Measurements from ENCODE around the gene ZNF341.

Gene ZNF341

GRCh38 chr20:33702861-33703260 is 28.9 kb upstream of the ZNF341 start:
- DNase-seq (ENCODE audit: low read depth): no peak

- no peak for DNase-seq (ENCODE audit: low read depth)
These were observed 28.2 kb upstream of the ZNF341 start for GRCh38 chr20:33703498-33704137.

GRCh38 chr20:33704197-33704924 is 27.4 kb upstream of the ZNF341 start:
- no peak for DNase-seq (ENCODE audit: low read depth)

GRCh38 chr20:33707668-33708067 is 24.1 kb upstream of the ZNF341 start:
- DNase-seq (ENCODE audit: low read depth): no peak

- no peak for DNase-seq (ENCODE audit: low read depth)
These were observed 22.4 kb upstream of the ZNF341 start for GRCh38 chr20:33709398-33709797.

- no peak for DNase-seq (ENCODE audit: low read depth)
These were observed 21.8 kb upstream of the ZNF341 start for GRCh38 chr20:33709905-33710541.

GRCh38 chr20:33710681-33711445 is 20.9 kb upstream of the ZNF341 start:
- DNase-seq (ENCODE audit: low read depth): no peak

GRCh38 chr20:33711446-33711738 is 20.4 kb upstream of the ZNF341 start:
- DNase-seq (ENCODE audit: low read depth): no peak

GRCh38 chr20:33713865-33714367 is 17.9 kb upstream of the ZNF341 start:
- no peak for DNase-seq (ENCODE audit: low read depth)

- no peak for DNase-seq (ENCODE audit: low read depth)
These were observed 15.3 kb upstream of the ZNF341 start for GRCh38 chr20:33716498-33716897.

GRCh38 chr20:33719277-33719988 is 12.4 kb upstream of the ZNF341 start:
- DNase-seq (ENCODE audit: low read depth): no peak

- peak; percentile 86 for DNase-seq (ENCODE audit: low read depth)
These were observed 11.6 kb upstream of the ZNF341 start, which contains the start of gene PXMP4 for GRCh38 chr20:33719989-33720709. Gene PXMP4 (minus strand): TSS chr20:33720310. CDS start chr20:33720207, 103 bp downstream.

GRCh38 chr20:33721391-33722140 is 10.2 kb upstream of the ZNF341 start:
- DNase-seq (ENCODE audit: low read depth): no peak

- DNase-seq (ENCODE audit: low read depth): no peak
These were observed 7.2 kb upstream of the ZNF341 start for GRCh38 chr20:33724439-33725094.

GRCh38 chr20:33725607-33726264 is 6.1 kb upstream of the ZNF341 start:
- DNase-seq (ENCODE audit: low read depth): no peak

GRCh38 chr20:33727115-33727479 is 4.7 kb upstream of the ZNF341 start:
- DNase-seq (ENCODE audit: low read depth): no peak

- DNase-seq (ENCODE audit: low read depth): no peak
These were observed 4.0 kb upstream of the ZNF341 start for GRCh38 chr20:33727806-33728205.

GRCh38 chr20:33728463-33728862 is 3.3 kb upstream of the ZNF341 start:
- DNase-seq (ENCODE audit: low read depth): no peak

GRCh38 chr20:33729101-33729500 is 2.7 kb upstream of the ZNF341 start:
- DNase-seq (ENCODE audit: low read depth): no peak

Data from stimulated activated CD4-positive, alpha-beta T cell treated with anti-CD3 and anti-CD28 coated beads, Interleukin-2, amount 100 ng/mL, for 4 hours (primary cell).